ENCODE data around the gene SP2.

DNA sequence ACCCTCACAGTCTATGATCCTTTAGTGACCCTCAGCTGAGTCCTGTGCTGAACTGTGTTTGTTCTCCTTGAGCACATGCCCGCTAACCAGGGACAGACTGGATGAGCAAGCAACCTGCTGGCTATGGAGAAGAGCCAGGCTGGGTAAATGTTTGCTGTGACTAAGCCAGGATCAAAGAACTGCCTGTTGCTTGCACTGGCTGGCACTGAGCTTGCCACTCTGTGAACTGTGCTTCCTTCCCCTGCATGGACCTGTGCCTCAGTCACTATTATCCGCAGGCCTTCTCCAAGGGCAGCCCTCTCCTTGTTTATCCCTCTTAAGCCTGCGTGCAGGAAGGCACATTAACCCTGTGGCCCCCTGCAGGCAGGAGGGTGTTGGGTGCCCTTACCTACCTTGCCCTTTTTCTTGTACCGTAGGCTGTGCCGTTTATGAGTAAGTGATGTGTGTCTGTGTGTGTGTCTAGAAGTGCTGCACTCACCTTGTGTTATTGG lies 52.7 kb downstream of the SP2 start:
- TF ChIP-seq, protein P1, sequence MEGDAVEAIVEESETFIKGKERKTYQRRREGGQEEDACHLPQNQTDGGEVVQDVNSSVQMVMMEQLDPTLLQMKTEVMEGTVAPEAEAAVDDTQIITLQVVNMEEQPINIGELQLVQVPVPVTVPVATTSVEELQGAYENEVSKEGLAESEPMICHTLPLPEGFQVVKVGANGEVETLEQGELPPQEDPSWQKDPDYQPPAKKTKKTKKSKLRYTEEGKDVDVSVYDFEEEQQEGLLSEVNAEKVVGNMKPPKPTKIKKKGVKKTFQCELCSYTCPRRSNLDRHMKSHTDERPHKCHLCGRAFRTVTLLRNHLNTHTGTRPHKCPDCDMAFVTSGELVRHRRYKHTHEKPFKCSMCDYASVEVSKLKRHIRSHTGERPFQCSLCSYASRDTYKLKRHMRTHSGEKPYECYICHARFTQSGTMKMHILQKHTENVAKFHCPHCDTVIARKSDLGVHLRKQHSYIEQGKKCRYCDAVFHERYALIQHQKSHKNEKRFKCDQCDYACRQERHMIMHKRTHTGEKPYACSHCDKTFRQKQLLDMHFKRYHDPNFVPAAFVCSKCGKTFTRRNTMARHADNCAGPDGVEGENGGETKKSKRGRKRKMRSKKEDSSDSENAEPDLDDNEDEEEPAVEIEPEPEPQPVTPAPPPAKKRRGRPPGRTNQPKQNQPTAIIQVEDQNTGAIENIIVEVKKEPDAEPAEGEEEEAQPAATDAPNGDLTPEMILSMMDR (IDR thresholded peaks at IDR 0.05): no peak
- no peak for TF ChIP-seq EZH2 (IDR thresholded peaks at IDR 0.05; ENCODE audit: borderline replicate concordance, insufficient read depth, low read depth, low read length, poor library complexity, severe bottlenecking)

All from B cell (primary cell).